HG03520 (cell line): ENCODE data around the gene CCDC6.
"Not testable (repeated sequence)": the region's sequence is repeated elsewhere in the genome, so short reads cannot be mapped to it uniquely, and the experiment has no call there.

Experiments
- ATAC-seq: cut with Tn5 transposase; IDR thresholded peaks from one replicate; pipeline ENCODE4 v1.9.1; 2021; ENCODE audit warnings: mild to moderate bottlenecking, moderate library complexity; ENCODE audit not compliant: unreplicated experiment

CCDC6 gene

DNA sequence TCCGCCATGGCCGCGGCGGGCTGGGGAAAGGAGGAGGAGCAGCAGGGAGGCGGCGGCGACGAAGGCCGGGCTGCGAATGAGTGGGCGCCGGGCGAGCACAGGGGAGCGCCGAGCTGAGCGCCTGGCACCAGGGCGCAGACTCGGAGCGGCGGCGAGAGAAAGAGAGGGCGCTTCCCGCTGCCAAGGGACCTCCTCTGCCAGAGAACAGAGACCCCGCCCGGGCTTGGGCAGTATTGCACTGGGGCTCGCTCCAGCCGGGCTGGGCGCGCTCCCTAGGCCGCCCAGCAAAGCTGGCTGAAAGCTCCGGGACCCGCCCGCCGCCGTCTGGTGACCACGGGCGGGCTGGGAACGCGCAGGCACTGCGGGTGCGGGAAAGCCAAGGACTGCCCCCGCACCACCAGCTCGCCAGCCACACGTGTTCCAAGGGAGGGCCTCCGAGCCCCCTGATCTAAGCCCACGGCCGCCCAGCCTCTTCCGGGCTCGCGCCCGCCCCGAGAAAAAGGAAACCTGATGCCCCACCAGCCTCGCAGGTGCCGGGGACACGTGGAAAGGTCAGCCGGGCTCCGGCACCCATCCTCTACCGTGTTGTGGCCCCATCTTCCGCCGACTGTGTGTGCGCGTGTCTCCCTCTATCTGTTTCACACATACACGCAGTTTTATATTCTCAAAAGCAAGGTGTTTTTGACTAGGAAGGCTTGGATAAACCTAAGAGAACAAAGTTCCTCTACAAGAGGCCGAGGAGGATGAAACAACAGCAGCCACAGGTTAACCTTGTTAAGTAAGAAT lies at the start of gene CCDC6:
CCDC6 (minus strand) TSS at position 140 of the 786 bp plus-strand sequence; CDS start at position 8, 132 bp downstream.
- ATAC-seq = peak; percentile 77

- ATAC-seq = no peak
Observed at GRCh38 chr10:59954296-59954695, 47.9 kb upstream of the CCDC6 start.

DNA sequence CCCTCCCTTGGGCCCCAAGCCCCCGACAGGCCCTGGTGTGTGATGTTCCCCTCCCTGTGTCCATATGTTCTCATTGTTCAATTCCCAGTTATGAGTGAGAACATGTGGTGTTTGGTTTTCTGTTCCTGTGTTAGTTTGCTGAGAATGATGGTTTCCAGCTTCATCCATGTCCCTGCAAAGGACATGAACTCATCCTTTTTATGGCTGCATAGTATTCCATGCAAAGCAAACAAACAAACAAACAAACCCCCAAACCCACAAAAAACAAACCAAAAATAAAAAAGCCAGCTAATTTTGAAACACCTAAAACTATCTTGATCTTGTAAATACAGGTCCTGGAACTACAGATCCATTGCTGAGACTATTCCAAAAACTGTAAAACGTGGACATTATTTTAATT lies 47.4 kb upstream of the CCDC6 start:
- ATAC-seq = not testable (repeated sequence)

- ATAC-seq = no peak
Observed at GRCh38 chr10:59950105-59950504, 43.7 kb upstream of the CCDC6 start.

- ATAC-seq = no peak
Observed at GRCh38 chr10:59949608-59950007, 43.3 kb upstream of the CCDC6 start.

GRCh38 chr10:59945991-59946390 lies 39.6 kb upstream of the CCDC6 start:
- ATAC-seq = no peak

DNA sequence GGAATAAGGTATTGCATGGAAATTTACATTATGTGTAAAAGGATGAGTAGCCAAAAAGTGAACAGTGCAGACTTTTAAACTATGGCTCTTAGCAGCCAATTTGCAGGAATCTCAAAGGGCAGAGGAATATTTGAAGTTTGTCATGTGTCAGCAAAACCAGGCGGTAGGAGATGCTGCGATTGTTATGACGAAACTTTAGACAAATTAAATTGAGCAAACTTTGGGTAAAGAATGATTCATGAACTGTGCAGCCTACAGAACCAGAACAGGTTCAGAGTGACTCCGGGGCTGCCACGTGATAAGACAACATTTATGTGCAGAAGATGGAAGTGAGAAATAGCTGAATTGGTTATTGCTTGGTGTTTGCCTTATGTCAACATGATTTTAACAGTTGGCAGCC lies 39.2 kb upstream of the CCDC6 start:
- ATAC-seq = no peak

- ATAC-seq = no peak
Observed at GRCh38 chr10:59944339-59944935, 38.1 kb upstream of the CCDC6 start.

GRCh38 chr10:59942556-59942955 lies 36.2 kb upstream of the CCDC6 start:
- ATAC-seq = no peak

GRCh38 chr10:59937720-59938119 lies 31.4 kb upstream of the CCDC6 start:
- ATAC-seq = no peak

- no peak for ATAC-seq
Observed at GRCh38 chr10:59934701-59935100, 28.3 kb upstream of the CCDC6 start.

- ATAC-seq = not testable (repeated sequence)
Observed at GRCh38 chr10:59930788-59931521, 24.6 kb upstream of the CCDC6 start.

- ATAC-seq = no peak
Observed at GRCh38 chr10:59926086-59926485, 19.7 kb upstream of the CCDC6 start.

- no peak for ATAC-seq
Observed at GRCh38 chr10:59922907-59923306, 16.6 kb upstream of the CCDC6 start.

- ATAC-seq = no peak
Observed at GRCh38 chr10:59917922-59918321, 11.6 kb upstream of the CCDC6 start.

GRCh38 chr10:59913547-59914237 lies 7.3 kb upstream of the CCDC6 start:
- no peak for ATAC-seq

- no peak for ATAC-seq
Observed at GRCh38 chr10:59910867-59911266, 4.5 kb upstream of the CCDC6 start.

GRCh38 chr10:59909815-59910214 lies 3.5 kb upstream of the CCDC6 start:
- ATAC-seq = no peak

GRCh38 chr10:59908808-59909143 lies 2.4 kb upstream of the CCDC6 start:
- ATAC-seq = no peak

DNA sequence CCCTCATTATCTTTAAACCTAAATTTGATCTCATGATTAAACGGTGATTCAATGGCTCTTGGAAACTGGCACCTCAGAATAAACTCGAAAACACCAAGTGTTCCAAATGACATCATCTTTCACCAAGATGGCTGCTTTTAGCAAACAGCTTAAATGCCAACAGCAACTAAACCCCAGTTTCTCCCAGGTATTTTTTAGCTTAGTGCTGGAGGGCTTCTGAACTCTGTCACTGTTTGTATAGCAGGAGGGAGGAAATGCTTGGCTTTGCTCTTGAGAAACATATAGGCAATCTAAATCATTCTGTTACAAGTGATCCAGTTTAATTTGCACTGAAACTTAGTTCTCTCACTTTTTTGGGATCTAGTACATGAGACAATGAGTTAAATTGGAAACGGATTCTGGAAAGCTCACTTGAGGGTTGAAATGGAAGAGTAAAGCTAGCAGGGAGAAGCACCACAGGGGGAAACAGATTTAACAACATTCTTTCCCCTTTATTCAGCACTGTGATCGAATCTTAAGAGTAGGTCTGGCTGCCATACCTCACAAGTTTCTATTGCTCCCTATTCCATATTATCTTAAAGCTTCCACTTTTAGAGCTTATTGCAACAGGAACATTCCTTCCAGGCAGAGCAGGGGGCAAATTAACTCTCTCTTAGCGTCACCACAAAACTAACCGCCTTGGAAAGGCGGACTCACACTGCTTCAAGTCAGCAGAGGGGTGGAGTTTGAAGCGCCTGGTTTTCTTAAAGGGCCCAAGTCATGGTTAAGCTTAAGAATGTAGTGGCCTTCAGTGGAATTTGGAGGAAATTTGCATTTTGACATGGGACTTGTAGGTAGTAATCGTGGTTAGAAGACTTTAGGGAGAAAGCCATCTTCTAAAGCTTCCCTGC lies 1.8 kb upstream of the CCDC6 start:
- ATAC-seq = no peak
